ENCODE data around the gene NTN5. TPM values are rescaled to one million over a fixed set of nuclear protein-coding genes. Genes with fewer than 3 reads are reported as not detected.

Gene NTN5
- total and polyA plus RNA-seq, 9 of the 15 experiments (the other 6 are each of a cell fraction or from before 2014, with no cell fraction given): not detected

DNA sequence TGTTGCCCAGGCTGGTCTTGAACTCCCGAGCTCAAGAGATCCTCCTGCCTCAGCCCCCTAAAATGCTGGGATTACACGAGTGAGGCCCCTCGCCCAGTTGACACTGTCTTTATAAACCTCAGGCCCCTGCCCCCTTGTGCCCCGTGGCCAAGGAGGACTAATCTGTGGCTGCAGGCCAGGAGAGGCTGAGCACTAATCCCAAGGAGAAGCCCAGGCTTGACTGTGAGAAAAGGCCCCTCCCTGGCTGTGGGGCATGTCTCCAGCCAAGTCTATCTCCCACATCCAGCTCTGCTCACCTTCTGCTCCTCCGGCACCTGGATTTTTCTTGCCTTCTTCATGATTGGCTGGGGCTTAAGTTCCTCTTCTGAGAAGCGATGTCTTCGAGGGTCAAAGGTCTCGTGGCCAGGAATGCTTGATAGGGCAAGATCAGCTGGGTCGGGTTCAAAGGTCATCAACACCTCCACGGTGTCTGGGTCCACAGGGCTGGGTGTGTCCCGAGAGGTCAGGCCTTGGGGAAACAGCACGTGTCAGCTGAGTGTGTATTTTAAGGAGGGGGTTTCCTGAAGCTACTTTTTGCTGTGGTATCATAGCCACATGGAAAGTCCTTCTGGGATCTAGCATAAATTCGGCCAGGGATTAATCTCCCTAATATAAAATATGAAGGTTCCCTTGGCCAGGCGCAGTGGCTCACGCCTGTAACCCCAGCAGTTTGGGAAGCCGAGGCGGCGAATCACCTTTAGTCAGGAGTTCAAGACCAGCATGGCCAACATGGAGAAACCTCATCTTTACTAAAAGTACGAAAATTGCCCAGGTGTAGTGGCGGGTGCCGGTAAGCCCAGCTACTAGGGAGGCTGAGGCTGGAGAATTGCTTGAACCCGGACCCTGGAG is 39.4 kb downstream of the NTN5 start (continued):
- TF ChIP-seq, protein P1, sequence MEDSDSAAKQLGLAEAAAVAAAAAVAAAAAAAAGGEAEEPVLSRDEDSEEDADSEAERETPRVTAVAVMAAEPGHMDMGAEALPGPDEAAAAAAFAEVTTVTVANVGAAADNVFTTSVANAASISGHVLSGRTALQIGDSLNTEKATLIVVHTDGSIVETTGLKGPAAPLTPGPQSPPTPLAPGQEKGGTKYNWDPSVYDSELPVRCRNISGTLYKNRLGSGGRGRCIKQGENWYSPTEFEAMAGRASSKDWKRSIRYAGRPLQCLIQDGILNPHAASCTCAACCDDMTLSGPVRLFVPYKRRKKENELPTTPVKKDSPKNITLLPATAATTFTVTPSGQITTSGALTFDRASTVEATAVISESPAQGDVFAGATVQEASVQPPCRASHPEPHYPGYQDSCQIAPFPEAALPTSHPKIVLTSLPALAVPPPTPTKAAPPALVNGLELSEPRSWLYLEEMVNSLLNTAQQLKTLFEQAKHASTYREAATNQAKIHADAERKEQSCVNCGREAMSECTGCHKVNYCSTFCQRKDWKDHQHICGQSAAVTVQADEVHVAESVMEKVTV (CRISPR knock-in tag; IDR thresholded peaks at IDR 0.05): no peak
- TF ChIP-seq SLC30A9 (CRISPR knock-in tag; IDR thresholded peaks at IDR 0.05) (no peak), POLR2A (conservative IDR thresholded peaks at IDR 0.05) (no peak), SUPT5H (IDR thresholded peaks at IDR 0.05) (no peak), ZKSCAN3 (CRISPR knock-in tag; IDR thresholded peaks at IDR 0.05) (no peak), HIVEP1 (CRISPR knock-in tag; IDR thresholded peaks at IDR 0.05) (no peak), ARNT (IDR thresholded peaks at IDR 0.05) (no peak; a peak in 2 of 4 replicates), FOXA3 (CRISPR knock-in tag; conservative IDR thresholded peaks at IDR 0.05 in 1 of 2, IDR thresholded peaks at IDR 0.05 in 1 of 2) (no peak), DMBX1 (CRISPR knock-in tag; IDR thresholded peaks at IDR 0.05; ENCODE audit: borderline replicate concordance) (no peak), TOE1 (IDR thresholded peaks at IDR 0.05; ENCODE audit: borderline replicate concordance) (no peak), TOE1 (CRISPR knock-in tag; IDR thresholded peaks at IDR 0.05; ENCODE audit: borderline replicate concordance, low read depth) (no peak), TRIM28 (IDR thresholded peaks at IDR 0.05) (0 out of 2 replicates have a peak, but pooled peaks have one; percentile 25), GABPB1 (CRISPR knock-in tag; IDR thresholded peaks at IDR 0.05) (0 out of 2 replicates have a peak, but pooled peaks have one; percentile 17), ZNF316 (IDR thresholded peaks at IDR 0.05) (no peak), BRCA1 (IDR thresholded peaks at IDR 0.05) (no peak), BRCA1 (CRISPR knock-in tag; IDR thresholded peaks at IDR 0.05) (no peak), ZNF232 (CRISPR knock-in tag; IDR thresholded peaks at IDR 0.05) (no peak), ZNF212 (CRISPR knock-in tag; IDR thresholded peaks at IDR 0.05) (no peak), TBP (optimal IDR thresholded peaks at IDR 0.05; ENCODE audit: low read depth, low read length) (no peak), TAF7 (tag; IDR thresholded peaks at IDR 0.05) (0 out of 2 replicates have a peak, but pooled peaks have one; percentile 20)
- TF ChIP-seq, protein P2, sequence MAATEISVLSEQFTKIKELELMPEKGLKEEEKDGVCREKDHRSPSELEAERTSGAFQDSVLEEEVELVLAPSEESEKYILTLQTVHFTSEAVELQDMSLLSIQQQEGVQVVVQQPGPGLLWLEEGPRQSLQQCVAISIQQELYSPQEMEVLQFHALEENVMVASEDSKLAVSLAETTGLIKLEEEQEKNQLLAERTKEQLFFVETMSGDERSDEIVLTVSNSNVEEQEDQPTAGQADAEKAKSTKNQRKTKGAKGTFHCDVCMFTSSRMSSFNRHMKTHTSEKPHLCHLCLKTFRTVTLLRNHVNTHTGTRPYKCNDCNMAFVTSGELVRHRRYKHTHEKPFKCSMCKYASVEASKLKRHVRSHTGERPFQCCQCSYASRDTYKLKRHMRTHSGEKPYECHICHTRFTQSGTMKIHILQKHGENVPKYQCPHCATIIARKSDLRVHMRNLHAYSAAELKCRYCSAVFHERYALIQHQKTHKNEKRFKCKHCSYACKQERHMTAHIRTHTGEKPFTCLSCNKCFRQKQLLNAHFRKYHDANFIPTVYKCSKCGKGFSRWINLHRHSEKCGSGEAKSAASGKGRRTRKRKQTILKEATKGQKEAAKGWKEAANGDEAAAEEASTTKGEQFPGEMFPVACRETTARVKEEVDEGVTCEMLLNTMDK (IDR thresholded peaks at IDR 0.05; ENCODE audit: borderline replicate concordance, insufficient read depth, low read depth, low read length, poor library complexity, severe bottlenecking): no peak
- TF ChIP-seq, protein P3, sequence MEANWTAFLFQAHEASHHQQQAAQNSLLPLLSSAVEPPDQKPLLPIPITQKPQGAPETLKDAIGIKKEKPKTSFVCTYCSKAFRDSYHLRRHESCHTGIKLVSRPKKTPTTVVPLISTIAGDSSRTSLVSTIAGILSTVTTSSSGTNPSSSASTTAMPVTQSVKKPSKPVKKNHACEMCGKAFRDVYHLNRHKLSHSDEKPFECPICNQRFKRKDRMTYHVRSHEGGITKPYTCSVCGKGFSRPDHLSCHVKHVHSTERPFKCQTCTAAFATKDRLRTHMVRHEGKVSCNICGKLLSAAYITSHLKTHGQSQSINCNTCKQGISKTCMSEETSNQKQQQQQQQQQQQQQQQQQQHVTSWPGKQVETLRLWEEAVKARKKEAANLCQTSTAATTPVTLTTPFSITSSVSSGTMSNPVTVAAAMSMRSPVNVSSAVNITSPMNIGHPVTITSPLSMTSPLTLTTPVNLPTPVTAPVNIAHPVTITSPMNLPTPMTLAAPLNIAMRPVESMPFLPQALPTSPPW (CRISPR knock-in tag; IDR thresholded peaks at IDR 0.05): peak; percentile 22; the same call in 1 of the 2 replicates
- TF ChIP-seq, protein P4, sequence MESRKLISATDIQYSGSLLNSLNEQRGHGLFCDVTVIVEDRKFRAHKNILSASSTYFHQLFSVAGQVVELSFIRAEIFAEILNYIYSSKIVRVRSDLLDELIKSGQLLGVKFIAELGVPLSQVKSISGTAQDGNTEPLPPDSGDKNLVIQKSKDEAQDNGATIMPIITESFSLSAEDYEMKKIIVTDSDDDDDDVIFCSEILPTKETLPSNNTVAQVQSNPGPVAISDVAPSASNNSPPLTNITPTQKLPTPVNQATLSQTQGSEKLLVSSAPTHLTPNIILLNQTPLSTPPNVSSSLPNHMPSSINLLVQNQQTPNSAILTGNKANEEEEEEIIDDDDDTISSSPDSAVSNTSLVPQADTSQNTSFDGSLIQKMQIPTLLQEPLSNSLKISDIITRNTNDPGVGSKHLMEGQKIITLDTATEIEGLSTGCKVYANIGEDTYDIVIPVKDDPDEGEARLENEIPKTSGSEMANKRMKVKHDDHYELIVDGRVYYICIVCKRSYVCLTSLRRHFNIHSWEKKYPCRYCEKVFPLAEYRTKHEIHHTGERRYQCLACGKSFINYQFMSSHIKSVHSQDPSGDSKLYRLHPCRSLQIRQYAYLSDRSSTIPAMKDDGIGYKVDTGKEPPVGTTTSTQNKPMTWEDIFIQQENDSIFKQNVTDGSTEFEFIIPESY (CRISPR knock-in tag; IDR thresholded peaks at IDR 0.05): no peak
